GM19438 (cell line): ENCODE data around the gene UBE2G1.
"Not testable (repeated sequence)": the region's sequence is repeated elsewhere in the genome, so short reads cannot be mapped to it uniquely, and the experiment has no call there.

ENCODE experiments used
- ATAC-seq: cut with Tn5 transposase; IDR thresholded peaks from one replicate; pipeline ENCODE4 v1.9.1; 2021; ENCODE audit warnings: low read depth; ENCODE audit not compliant: unreplicated experiment

UBE2G1 gene, protein sequence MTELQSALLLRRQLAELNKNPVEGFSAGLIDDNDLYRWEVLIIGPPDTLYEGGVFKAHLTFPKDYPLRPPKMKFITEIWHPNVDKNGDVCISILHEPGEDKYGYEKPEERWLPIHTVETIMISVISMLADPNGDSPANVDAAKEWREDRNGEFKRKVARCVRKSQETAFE

DNA sequence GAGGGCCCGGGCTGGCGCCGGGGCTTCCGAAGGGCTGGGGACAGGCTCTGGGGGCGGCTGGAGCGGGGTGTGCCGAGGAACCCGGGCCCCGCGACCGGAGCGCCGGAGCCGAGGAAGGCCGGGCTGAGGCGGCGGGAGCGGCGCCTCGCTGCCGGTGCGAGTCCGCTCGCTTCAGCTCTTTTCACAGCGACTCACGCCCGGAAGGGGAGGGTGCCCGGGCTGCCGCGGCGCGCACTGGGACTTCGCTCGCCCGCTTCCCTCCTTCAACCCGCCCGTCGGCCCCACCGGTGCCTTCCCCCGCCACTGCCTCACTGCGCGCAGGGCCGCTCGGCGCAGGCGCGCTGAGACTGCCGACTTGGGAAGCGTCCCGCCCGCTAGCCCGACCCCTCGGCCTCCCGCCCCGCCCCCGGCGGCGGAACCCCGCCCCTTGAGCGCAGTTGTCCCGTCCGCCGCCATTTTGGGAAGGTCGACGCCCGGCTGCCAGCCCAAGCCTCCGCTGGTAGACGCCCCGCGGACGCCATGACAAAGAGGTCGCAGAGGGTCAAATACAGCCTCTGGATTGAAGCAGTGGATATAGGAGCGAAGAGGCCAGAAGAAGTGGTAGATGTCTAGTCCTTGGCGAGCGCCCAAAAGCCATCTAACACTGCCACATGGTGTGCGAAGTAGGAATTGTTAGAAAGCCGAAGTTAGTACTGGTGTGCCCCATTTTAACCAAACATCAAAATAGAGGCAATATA lies at the start of gene UBE2G1:
UBE2G1 (minus strand) TSS at position 349 of the 737 bp plus-strand sequence. CDS start 359 bp downstream, outside the sequence.
- ATAC-seq: peak; percentile 76

DNA sequence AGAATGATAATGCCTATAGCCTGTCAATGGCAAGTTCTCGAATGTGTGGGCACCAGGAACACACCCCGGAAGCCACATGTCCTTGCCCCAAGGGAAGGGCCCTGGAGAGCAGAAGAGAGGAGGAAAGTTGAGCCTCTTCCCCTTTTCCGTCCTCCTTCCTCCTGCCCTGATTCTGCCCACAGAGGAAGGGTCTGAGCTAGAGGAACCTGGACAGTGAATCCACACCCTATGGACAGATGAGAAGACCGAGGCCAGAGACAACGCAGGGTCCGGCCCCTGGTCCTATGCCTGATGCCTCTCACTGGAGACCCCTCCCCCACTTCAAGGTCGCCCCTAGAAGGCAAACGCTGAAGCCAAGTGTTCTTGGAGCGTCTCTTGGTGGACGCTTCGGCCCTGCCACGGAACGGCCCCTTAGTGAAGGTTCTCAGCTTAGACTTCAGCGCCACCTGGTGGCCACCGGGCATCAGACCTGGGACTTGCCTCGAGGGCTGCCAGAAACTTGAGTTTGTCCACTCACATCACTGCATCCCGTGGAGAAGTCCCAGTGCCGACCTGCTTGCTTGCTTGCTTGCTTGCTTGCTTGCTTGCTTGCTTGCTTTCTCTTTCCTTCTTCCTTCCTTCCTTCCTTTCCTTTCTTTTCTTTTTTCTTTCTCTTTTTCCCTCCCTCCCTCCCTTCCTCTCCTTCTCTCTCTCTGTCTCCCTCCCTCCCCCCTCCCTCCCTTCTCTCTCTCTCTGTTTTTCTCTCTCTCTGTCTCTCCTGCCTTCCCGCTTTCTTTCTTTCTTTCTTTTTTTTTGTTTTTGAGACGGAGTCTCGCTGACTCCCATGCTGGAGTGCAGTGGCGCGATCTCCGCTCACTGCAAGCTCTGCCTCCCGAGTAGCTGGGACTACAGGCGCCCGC lies 46.7 kb upstream of the UBE2G1 start:
- no peak for ATAC-seq

DNA sequence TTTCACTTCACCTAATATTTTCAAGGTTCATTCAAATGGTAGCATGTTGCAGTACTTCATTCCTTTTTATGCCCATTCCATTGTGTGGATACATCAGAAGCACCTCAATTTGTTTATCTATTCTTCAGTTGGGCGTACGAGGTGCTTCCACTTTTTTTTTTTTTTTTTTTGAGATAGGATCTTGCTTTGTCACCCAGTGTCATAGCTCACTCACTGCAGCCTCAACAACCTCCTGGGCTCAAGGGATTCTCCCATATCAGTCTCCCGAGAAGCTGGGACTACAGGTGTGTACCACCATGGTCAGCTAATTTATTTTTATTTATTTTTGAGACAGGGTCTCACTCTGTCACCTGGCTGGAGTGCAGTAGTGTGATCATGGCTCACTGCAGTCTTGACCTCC lies 44.7 kb upstream of the UBE2G1 start:
- no peak for ATAC-seq

DNA sequence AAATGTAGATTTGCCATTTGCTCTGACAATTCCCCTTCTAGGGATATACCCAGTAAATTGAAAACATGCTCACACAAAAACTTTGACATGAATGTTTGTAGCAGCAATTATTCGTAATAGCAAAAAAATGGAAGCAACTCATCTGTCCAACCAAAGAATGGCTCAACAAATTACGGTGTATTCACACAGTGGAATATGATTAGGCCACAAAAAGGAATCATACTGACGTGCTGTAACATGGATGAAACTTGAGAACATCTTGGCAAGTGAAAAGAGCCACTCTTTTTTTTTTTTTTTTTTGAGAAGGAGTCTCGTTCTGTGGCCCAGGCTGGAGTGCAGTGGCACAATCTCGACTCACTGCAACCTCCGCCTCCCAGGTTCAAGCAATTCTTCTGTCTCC lies 43.2 kb upstream of the UBE2G1 start:
- ATAC-seq: no peak

DNA sequence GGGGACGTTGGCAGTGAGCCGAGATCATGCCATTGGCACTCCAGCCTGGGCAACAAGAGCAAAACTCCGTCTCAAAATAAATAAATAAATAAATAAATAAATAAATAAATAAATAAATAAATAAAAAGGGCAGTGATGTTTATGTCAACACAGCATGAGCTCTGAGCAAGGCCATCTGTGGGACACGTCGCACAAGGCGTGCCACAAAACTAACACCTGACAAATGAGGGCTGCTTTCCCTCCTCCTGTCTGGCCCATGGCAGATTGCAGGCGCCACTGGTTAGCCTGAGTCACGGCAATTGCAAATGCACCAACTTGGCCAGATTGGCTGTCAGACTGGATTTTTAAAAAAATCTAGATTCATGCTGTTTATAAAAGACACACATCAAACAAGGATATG lies 41.4 kb upstream of the UBE2G1 start:
- ATAC-seq: no peak

DNA sequence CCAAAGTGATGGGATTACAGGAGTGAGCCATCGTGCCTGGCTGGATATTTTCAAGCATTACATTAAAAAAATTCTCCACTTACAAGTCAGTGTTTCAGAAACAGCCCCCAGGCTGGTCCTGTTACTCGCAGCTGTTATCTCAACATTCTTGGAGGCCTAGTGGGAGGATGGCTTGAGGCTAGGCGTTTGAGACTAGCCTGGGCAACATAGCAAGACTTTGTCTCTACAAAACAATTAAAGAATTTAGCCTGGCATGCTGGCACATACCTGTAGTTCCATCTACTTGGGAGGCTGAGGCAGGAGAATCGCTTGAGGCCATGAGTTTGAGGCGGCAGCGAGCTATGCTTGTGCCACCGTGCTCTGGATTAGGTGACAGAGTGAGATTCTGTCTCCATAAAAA lies 40.7 kb upstream of the UBE2G1 start:
- ATAC-seq: no peak

DNA sequence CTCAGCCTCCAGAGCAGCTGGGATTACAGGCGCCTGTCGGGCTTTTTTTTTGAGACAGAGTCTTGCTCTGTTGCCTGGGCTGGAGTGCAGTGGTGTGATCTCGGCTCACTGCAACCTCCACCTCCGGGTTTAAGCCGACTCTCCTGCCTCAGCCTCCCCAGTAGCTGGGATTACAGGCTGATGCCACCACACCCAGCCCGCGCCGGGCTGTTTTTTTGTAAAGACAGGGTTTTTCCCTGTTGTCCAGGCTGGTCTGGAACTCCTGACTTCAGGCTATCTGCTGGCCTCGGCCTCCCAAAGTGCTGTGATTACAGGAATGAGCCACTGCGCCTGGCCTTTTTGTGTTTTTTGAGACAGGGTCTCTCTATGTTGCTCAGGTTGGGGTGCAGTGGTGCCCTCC lies 39.9 kb upstream of the UBE2G1 start:
- no peak for ATAC-seq

DNA sequence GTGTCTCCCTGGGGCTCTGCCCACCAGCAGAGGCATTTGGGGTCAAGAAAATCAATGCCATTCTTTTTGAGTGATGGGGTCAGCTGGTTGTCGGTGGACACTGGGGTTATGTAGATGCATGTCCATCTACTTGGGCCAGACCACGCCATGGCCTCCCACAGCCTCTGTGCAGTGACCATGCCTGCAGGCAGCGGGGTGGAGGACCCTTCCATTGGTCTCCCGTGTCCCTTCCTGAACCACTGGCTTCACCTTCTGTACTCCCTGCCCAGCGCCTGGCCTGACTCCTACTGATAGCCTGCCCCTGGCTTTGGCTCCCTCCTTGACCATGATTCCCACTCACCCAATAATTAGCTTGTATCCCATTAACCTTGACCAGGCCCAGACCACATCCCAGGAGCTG lies 39.2 kb upstream of the UBE2G1 start:
- ATAC-seq: no peak

DNA sequence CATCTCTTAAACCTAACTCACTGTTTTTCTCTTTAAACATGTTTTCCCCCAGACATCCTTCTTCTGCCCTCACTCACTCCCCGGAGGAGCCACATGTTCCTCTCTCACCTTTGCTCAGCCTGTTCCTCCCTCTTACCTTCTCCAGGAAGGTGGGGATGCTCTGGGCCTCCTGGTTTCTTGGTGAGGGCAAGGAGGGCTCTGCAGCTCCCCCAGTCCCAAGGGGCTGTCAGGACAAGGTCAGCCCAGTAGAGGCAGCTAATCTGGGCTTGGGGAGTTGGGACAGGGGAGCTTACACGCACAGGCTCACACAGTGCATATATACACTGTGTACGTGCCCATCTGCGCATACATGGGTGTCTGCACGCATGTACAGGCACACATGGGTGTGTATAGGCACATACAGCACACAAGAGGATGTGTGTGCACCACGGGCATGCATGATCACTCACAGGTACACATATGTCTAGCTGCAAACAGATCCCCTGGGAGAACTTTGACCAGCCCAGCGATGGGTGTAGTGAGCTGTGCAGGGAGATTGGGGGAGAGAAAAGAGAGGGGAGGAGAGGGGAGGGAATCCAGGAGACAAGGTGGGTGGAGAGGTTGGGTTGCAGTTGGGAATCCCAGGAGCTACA lies 38.7 kb upstream of the UBE2G1 start:
- no peak for ATAC-seq

DNA sequence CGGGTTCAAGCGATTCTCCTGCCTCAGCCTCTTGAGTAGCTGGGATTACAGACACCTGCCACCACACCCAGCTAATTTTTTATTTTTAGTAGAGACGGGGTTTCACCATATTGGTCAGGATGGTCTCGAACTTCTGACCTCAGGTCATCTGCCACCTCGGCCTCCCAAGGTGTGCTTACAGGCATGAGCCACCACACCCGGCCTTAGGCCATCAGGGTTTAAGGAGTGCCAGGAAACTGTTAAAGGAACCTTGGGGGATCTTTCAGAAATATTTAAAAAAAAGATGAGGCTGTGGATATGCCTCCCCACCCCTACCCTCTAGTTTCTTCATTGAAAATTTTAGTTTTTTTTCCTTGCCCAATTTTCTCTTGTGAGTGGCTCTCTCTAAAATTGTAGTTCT lies 31.4 kb upstream of the UBE2G1 start:
- no peak for ATAC-seq

DNA sequence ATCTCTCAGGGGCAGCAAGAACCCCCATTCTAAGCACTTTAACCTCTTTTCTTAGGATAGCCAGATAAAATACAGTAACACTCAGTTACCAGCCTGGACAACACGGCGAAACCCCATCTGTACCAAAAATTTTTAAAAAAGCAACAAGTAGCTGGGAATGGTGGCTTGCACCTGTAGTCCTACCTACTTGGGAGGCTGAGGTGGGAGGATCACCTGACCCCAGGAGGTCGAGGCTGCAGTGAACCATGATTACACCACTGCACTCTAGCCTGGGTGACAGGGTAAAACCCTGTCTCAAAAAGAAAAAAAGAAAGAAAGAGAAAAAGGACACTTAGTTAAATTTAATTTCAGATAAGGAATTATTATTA lies 28.6 kb upstream of the UBE2G1 start:
- ATAC-seq: no peak

DNA sequence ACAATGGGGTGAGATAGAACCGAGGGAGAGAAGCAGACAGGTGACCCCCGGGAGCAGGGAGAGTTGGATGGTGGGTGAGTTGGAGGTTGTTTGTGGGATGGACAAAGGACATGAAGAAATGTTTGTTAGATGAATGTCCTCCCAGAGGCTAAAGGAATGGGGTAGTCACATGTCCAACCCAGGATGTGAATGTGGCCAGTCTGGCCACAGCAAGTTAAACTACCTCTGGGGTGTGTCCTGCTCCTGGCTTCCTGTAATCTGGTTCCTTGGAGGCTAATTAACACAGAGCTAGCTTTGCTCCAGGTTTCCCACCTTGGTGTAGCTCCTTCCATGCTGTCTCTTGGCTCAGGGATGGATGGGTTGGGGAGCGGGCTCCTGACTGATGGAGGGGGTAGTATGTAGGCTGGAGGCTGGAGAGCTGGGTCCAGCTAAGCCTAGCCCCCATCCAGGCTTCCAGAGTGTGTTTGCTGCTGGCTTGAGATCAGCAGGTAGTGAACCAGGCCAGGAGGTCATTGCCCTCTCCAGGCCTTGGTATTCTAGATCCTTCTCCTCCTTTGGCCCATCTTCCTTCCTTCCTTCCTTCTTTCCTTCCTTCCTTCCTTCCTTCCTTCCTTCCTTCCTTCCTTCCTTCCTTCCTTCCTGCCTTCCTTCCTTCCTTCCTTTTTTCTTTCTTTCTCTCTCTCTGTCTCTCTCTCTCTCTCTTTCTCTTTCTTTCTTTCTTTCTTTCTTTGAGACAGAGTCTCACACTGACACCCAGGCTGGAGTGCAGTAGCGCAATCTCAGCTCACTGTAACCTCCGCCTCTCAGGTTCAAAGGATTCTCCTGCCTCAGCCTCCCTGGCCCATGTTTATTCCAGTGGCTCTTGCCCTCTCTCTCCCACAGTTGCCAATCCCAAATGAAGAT lies 28.0 kb upstream of the UBE2G1 start:
- no peak for ATAC-seq

DNA sequence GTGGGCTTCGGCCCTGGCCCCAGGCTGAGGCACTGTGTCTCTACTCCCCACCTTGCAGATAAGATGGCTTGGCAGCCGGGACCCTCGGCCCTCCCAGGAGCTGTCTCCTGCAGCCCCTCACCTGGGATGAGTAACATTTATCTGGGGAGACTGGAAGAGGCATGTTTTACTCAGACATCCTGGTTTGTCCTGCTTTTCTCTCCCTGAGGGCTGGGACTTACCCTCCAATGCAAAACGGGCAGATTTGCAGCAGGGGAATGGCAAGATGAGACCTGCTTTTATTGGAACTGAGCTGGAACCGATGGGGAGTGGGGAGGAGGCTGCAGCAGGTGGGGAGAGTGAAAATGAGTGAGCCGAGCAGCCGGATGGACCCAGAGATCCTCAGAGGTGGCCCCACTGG lies 27.3 kb upstream of the UBE2G1 start:
- no peak for ATAC-seq

DNA sequence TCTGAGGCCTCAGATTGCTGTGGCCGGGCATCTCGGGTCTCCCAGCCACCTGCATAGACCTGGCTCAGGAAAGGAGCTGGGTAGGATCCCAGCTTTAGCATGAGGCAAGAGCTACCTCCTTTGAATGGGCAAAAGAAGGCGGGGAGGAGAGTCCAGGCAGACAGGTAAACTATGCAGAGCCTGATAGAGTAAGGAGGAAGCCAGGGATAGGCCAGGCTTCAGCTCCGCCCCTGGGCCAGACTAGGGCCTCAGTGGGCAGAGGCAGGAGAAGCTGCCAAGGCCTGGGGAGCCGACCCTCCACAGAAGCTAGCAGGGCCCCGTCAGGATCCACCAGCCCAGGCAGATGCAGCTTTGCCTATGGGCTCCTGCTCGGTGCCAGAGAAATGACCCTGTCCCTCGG lies 22.6 kb upstream of the UBE2G1 start:
- ATAC-seq: no peak

DNA sequence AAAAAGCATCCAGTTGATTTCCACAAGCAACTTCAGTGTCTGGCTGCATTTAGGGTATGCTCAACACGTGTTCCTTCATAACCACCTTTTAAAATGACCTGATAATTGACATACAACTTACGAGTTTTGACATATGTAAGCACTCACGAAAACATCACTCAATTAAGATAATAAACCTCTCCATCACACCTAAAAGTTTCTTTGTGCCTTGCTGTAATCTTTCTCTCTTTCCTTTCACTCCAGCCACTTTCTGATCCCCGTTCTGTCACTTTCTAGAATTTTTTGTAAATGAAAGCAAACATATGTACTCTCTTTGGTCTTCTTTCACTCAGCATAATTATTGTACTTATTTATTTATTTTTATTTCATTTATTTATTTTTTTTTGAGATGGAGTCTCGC lies 20.7 kb upstream of the UBE2G1 start:
- no peak for ATAC-seq

DNA sequence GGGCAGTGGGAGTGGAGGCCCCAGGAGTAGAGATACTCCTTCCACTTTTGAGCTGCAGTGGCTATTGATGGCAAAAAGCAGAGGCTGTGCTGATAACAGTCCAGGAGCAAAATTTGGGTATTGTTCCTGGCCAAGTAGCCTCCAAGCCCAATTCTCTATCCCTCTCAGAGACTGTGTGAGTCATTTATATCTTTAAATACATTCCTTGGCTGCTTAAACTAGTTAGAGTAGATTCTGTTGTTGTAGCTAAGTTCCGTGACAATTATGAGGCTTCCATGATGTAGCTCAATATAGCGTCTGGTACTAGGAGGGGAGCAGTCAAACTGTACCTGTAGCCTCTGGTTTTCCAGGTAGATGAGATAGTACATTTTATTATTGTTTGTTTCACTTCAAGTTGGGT lies 19.9 kb upstream of the UBE2G1 start:
- no peak for ATAC-seq

DNA sequence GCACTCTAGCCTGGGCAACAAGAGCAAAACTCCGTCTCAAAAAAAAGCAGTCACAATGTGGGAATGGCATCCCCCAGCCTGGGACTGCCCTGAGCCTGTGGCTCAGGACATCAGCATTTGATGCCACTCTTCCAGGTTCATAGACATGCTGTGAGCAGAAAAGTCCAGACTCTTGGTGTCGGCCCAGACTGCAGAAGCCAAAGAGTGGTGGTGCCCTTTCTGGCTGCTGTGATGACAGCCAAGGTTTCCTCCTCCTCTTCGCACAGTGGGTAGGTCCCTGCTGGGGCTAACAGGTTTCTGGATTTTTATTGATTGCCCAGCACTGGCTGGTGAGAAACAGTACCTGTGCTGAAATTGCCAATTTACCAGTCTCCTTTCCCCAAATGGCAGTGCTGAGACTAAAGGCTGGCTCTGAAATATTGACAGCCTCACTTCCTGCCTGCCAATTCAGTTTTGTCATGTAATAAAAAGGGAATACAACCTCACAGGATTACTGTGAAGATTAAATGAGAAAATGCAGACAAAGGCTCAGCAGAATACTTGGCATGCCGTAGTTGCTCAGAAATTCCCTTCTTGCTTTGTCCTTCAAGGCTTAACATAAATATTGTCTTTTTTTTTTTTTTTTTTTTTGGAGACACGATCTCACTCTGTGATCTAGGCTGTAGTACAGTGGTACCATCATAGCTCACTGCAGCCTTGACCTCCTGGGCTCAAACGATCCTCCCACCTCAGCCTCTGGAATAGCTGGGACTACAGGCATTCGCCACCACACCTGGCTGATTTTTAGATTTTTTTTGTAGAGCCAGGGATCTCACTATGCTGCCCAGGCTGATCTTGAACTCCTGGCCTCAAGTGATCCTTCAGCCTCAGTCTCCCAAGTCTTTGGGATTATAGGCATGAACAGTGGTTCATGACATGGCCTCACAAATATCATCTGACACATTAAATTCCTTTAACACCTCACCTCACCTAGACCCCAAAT lies 15.5 kb upstream of the UBE2G1 start:
- no peak for ATAC-seq

DNA sequence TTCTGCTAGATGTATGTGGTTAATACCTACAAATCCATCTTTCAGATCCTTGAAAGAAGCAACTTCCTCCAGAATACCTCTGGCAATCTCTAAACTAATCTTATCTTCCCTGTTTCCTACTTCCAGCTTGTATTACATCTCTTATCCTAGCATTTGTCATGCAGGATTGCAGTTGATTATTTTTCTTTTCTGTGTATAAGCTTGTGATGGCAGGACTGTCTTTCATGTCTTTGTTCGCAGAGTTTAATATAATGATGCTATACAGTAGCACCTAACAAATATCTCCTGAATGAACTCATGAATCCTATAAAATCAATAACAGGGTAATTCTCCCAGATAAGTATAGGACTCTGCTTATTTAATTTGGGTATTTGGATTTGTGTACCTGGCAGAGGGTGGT lies 12.2 kb upstream of the UBE2G1 start:
- ATAC-seq: no peak

DNA sequence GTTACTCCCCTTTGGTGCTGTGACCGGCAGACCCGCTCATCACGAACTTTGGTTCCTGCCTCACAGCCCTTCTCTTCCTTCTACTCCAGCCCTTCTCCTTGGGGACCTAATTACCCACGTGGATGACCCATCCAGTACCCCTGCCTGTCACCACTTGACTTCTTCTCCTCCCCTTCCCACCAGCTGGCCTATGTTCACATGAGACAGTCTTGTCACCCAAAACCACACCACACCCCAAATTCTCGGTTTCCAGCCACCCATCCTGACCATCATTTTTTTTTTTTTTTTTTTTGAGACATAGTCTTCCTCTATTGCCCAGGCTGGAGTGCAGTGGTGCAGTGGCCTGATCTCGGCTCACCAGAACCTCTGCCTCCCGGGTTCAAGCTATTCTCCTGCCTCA lies 10.8 kb upstream of the UBE2G1 start:
- not testable (repeated sequence) for ATAC-seq
